IPS DF 19.7 (cell line): ENCODE measurements around the gene RPS25.
"Not testable (repeated sequence)": the region's sequence is repeated elsewhere in the genome, so short reads cannot be mapped to it uniquely, and the experiment has no call there.

Experiments
- DNase-seq: peaks from one replicate; pipeline ENCODE4 v3.0.0-alpha.2; 2013; ENCODE audit warnings: low read depth, low spot score

The RPS25 gene

DNA sequence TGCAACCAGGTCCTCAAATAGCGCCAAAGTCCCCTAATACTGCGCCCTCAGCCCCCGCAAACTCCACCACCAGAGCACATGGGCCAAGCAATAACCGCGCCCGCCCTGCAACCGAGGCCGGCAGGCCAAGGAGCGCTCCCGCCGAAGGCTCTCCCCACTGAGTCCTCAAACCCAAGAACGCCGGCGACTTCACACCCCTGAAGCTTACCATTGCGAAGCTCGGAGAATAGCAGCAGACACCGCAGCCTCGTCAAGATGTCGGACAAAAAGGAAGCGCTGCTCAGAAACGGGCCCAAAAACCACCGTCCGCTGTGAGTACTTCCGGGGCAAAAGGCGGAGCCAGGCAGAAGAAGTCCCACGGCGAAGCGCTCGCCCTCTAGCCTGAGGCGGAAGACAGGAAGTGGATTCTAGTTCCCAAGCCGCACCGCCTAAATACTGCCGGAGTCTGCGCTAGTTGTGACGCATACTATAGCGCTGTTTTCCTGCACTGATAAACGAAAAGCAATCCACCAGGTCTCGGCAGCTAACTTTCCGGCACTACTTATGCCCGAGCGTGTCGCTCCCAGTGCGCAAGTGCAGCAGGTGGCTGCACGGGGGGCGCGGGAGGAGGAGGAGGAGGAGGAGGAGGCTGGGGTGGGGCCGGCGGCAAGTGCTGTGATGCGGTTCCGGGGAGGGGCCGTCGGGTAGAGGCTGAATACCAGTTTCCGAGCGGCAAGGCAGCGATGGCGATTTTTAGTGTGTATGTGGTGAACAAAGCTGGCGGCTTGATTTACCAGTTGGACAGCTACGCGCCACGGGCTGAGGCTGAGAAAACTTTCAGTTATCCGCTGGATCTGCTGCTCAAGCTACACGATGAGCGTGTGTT is at the start of gene RPS25, which contains the start of gene TRAPPC4:
Gene RPS25 (minus strand): TSS at position 270 of the 865 bp plus-strand sequence. CDS start 59 bp downstream, at position 211.
Gene TRAPPC4 (plus strand): TSS at position 693 of the 865 bp plus-strand sequence. CDS start 30 bp downstream, at position 723.
- DNase-seq: peak; percentile 94

DNA sequence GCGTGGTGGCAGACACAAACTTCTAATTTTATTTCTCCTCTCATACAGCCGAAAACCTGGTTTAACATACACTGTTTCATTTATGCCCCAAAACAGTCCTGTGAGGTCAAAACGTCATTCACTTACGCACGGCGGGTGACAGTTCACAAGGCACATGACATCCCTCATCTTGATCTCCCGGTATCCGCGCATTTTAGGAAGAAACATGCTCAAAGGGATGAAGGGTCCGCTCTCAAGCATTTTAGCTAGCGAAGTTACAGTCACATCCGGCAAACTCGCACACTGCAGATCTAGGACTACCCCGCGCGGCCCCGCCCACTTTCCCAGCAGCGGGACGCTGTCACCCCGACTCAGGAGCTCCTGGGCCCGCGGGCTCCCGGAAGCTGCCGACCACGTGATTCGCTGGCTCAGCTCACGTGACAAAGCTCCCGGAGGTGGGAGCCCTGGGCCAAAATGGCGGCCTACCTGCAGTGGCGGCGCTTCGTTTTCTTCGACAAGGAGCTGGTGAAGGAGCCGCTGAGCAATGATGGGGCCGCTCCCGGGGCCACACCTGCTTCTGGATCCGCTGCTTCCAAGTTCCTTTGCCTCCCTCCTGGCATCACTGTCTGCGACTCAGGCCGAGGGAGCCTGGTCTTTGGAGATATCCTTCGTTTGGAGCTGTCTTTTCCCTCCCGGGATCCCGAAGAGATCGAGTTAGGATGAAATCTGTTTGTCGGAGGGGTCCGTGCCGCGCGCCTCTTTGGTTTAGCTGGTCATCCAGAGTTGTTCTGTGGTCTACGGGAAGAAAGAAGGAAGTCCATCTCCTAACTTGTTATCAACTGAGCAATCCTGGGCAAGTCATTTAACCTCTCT is 49.5 kb upstream of the RPS25 start, which contains the start of gene VPS11:
Gene VPS11 (plus strand): TSS at position 448 of the 852 bp plus-strand sequence. CDS start 6 bp downstream, at position 454.
- DNase-seq: peak; percentile 88

DNA sequence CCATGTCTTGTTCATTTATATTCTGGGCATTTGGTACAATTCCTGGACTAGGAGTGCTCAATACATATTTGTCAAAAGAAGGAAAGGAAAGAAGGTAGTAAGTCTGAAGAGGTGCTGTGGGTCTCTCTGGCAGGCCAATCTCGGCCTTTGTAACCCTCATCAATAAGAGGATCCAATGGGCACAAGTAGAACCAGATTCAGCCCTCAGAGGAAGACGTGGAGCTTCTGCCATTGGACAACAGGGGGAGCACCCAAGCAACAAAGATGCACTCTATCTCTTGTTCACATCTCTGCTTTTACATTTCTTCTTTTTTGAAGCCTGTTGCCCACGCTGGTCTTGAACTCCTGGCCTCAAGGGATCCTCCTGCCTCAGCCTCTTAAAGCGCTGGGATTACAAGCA is 47.2 kb upstream of the RPS25 start:
- DNase-seq: no peak

DNA sequence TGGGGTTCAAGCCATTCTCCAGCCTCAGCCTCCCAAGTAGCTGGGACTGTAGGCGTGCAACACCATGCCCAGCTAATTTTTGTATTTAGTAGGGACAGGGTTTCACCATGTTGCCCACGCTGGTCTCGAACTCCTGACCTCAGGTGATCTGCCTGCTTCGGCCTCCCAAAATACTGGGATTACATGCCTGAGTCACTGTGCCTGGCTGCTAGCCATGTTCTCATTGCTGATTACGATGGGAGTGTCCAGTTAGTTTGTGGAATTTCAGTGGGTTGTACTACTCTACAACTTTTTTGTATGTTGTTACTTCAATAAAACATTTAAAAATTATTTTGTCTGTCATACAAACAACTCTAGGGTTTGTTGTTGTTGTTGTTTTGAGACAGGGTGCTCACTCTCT is 44.6 kb upstream of the RPS25 start:
- no peak for DNase-seq

DNA sequence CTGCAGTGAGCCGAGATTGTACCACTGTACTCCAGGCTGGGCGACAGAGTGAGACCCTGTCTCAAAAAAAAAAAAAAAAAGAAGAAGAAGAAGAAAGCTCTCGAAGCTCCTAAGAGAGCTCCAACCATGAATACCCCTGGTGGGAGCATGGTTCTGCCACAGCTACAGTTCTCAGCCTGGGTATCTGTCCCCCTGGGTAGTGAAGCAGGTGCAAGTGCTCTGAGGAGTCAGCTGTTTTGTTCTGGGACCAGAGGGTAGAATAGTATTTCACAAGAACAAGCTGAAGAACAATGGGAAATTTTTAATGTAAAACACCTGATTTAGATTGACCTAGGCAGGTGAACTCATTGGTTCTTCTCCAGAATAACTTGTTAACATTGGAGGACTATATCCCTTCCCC is 43.1 kb upstream of the RPS25 start:
- no peak for DNase-seq

DNA sequence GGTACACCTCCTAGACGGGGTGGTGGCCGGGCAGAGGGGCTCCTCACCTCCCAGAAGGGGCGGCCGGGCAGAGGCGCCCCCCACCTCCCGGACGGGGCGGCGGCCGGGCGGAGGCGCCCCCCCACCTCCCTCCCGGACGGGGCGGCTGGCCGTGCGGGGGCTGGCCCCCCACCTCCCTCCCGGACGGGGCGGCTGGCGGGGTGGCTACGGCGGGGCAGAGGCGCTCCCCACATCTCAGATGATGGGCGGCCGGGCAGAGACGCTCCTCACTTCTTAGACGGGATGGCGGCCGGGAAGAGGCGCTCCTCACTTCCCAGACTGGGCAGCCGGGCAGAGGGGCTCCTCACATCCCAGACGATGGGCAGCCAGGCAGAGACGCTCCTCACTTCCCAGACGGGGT is 41.0 kb upstream of the RPS25 start:
- not testable (repeated sequence) for DNase-seq

DNA sequence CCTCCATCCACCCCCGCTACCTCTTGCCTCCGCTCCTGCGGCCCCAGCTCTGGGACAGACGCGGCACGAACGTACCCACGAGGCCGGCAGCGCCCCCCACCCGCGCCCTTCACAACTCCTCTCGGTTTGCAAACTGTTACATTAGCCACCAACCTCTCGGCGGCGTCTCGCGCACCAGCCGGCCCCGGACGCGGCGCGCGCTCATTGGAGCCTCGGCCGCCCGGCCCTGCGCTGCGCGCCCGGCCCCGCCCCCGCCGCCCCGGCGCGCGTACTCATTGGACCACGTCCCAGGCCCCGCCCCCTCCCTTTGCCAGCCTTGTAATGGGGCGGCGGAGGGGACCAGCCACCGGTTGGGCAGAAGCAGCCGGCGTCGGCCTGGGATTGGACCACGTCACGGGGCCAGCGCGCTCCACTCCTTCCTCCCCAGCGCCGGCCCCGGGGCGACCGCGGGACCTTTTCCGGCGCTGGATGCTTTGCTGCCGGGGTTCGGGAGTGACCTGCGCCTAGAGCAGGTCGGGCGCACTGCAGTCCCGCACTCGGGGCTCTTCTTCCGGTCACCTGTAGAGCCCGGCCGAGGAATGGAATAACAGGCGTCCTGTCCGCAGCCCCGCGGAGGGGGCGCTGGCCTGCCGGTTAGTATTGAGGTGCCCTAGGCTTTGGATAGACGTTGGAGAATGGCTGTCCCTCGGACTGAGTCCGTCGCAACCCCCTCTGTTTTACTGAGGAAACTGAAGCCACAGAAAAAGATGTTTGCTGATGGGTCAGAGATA is 39.0 kb upstream of the RPS25 start, which contains the start of gene HYOU1:
Gene HYOU1 (minus strand): TSS at position 206 of the 770 bp plus-strand sequence. CDS start 1,045 bp downstream, outside the sequence.
- peak; percentile 87 for DNase-seq

DNA sequence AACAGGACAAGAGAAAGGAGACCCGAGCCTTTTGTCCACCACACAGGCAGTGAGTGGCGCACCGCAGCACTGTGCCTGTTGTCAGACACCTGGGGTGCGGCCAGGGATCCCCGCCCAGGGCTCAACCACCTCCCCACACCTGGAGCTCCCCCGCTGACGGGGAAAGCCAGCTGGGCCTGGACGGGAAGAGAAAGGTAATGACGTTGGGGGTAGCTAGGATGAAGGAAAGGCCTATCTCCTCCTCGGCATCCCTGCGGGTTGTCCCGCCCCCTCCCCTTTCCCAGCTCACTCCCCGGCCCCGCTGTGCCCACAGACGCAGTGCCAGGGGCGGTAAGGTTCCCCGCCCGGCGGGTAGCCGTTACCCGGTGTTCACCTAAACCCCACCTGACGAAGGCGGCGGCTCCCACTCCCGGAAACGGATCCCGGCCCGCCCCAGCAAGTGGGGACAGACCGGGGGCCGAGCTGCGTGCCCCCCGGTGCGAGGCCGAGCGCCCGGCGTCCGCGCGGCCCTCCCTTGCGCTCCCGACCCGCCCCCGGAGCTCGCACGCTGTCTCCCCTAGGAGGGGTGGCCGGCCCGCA is 38.4 kb upstream of the RPS25 start:
- DNase-seq: no peak

DNA sequence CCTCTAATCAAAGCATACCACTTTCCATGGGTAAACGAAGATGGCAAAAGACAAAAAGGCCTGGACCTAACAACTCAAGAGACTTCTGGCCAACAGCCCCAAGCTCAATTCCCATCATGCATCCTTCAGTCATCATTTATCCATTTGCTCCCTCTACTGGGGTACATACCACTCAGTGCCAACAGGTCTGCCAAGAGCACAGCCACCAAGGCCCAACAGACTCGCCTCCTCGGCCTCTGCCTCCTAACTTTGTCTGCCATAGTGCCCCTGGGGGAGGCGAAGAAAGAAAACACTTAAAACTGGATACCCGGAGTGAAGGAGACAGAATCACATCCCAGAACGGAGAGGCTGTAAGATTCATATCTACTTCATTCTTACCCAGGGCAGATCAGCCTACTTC is 37.8 kb upstream of the RPS25 start:
- no peak for DNase-seq

DNA sequence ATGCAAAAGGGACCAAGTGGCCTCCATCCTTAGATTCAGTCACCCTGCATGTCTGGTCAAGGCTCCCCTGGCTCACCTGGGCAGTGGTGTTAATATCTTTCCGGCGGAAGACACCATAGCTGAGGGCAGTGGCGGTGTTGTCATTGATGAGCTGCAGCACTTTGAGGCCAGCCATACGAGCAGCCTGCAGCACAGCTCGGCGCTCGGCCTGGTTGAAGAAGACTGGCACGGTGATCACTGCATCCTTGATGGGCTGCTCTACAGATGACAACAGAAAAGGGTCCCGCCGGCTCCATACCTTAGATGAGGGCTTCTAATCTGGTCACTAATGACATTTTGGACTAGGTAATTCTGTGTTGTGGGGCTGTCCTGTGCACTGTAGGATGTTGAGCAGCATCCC is 36.3 kb upstream of the RPS25 start:
- DNase-seq: no peak

DNA sequence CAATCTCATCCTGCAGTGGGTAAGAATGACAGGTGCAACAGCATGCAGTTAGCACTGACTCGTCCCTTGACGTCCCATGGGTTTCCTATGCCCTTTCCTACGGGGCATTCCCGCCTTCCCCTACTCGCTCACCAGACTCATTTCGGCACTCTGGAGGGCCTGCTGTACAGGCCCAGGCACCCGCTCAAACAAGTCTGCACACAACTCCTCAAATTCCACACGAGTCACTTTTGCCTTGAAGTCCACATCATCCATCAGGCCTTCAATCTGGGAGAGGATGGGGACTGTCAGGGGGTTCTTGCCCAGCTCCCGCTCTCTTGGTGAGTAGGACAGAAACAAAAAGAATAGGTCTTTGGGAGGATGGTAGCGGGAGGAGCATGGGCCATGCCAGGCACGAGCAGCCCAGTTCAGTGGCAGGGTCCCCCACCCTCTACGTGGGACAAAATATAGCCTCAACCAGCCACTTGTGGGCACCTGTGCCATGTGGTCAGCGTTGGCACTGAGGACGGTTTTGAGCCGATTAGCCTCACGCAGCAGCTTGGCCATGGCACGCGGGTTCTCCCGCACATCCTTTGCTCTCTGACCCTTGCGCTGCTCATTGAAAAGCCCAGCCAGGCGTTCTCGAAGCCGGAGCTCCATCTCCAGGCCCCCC is 34.1 kb upstream of the RPS25 start:
- no peak for DNase-seq

DNA sequence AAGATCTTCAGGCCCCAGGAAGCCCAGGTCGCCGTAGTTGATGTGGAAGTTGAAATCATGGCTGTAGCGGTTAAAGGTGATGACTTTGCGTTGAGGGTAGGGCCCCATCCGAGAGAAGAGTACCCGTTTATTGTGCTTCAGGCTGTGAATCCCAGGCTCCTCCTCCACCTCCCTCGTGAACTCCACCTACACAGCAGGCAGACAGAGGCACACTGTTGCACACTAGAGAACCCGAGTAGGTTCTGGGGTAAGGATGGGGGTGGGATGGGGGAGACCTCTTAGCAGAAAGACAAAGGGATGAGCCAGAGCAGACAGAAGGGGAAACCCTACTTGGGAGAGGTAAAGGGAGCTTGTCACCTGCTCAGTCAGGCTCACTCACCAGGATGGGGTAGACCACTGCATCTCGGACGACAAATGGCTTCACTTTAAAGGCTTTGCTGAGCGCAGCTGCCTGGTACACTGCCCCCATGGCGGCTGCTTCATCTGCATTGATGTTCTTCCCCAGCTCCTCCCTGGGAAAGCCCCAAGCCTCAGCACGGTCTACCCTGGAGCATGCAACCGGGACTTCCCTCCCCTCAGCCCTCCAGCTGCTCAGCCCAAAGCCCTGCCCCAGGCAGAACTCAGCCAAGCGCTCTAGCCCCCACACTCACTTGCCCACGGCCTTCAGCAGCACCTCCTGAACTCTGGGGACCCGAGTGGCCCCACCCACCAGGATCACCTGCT is 33.5 kb upstream of the RPS25 start:
- DNase-seq: no peak

DNA sequence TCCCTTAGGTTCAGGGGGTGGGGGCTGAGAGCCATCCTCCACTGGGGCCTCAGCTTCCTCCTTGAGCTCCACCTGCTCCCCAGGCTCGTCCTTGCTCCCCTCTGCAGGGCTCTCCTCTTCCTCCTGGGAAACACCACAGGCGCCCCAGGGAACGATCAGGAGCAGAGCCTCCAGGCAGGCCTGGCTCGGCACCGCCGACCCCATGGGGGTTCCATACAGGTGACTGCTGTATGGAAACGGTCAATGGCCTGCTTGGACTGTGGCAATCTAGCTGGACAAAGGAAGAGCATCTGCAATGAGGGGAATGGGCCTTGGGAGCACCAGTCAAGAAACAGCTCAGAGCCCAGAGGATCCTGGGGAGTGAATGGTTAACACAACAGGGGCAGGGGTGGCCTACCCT is 30.9 kb upstream of the RPS25 start:
- no peak for DNase-seq

DNA sequence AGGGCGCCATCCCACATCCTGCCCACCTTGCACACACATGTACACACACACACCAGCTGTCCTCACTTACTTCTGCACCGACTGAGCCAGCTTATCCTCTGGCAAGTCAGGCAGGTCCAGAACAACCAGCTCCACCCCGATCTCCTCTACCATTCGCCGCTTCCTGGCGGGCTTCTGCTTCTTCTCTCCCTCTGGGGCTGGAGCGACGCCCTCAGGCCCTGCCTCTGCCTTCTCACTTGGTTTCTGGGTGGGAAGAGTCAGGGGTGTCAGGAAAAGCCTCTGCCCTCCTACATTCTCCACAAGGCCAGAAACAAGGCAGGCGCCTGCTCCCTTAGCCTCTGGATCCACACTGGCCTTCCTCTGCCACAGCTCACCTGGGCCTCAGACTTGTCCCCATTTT is 30.5 kb upstream of the RPS25 start:
- DNase-seq: no peak

DNA sequence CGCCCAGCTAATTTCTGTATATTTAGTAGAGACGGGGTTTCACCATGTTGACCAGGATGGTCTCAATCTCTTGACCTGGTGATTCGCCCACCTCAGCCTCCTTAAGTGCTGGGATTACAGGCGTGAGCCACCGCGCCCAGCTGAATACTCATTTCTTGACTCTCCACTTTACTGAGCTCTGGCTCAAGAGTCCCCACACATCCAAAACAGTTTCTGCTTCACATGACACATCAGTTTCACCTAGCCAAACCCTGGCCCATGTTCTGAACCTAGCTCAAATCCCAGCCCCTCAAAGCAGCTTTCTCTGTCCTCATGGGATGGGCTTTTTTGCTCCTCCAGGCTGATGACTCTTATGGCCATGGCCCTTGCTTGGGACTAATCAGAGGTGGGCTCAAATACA is 29.1 kb upstream of the RPS25 start:
- DNase-seq: no peak

DNA sequence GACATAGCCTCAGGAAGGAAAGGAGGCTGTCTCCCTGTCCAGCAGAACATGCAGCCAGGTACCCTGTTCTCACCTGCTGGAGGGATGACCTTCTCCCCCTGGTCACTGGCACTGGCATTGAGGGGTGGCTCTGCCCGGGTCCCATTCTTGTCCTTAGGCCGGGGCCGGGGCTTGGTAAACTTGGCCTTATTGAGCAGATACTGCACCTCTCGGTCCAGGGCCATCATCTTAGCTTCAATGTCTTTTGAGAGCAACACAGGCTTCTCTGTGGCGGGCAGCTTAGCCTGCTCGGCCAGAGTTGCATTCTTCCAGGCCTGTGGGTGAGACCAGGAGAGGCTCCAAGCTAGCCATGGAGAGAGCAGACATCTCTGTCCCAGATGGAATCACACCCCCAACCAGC is 28.3 kb upstream of the RPS25 start:
- no peak for DNase-seq

DNA sequence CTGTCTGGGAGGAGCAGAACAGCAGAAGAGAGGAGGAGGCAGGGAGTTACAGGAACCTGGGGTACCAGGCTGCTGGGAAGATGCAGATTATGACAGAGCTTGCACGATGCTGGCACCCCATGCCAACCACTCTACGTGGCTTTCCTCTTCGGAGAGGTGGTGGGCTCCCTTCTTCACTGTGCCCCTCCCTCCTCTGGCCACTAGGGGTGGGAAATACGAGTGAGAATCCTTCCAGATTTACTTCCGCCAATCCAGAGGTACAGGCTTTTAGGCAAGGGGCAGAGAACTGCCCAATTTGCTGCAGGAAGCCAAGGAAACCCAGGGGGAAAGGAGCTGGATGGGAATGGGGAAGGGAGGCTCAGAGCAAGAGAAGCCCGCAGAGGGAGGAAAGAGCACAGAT is 26.6 kb upstream of the RPS25 start:
- no peak for DNase-seq

DNA sequence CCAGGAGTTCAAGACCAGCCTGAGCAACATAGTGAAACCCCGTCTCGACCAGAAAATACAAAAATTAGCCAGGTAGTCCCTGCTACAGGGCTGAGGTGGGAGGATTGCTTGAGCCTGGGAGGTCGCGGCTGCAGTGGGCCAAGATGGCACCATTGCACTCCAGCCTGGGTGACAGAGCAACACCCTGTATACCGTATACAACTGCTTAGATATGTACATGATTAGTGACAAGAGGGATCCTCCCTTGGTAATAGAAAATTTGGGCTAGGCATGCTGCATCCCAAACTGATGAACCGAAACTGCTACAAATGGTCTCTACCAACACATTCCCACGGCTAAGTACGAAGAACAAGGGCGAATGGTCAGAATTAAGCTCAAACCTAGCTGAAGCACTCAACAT is 24.8 kb upstream of the RPS25 start:
- DNase-seq: no peak

DNA sequence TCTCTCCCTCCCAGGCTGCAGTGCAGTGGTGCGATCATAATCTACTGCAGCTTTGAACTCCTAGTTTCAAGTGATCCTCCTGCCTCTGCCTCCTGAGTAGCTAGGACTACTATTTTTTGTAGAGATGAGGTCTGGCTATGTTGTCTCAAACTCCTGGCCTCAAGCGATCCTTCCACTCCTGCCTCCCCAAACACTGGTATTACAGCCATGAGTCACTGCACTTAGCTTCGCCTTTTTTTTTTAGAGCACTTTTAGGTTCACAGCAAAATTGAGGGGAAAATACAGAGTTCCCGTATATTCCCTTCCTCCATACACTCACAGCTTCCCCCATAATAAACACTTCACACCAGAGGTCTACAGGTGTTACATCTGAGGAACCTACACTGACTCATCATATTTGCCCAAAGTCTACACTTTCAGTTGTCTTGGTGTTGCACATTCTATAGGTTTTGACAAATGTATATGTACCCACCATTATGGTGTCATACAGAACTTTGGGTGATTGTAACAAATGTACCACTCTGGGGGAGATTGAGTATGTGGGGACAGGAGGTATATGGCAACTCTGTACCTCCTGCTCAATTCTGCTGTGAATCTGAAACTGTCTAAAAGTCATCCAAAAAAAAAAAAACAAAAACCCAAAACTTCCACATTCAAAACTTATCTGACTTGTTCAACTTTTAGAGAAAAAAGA is 23.8 kb upstream of the RPS25 start:
- no peak for DNase-seq
